ENCODE measurements around the gene SLC24A3.

SLC24A3 gene

DNA sequence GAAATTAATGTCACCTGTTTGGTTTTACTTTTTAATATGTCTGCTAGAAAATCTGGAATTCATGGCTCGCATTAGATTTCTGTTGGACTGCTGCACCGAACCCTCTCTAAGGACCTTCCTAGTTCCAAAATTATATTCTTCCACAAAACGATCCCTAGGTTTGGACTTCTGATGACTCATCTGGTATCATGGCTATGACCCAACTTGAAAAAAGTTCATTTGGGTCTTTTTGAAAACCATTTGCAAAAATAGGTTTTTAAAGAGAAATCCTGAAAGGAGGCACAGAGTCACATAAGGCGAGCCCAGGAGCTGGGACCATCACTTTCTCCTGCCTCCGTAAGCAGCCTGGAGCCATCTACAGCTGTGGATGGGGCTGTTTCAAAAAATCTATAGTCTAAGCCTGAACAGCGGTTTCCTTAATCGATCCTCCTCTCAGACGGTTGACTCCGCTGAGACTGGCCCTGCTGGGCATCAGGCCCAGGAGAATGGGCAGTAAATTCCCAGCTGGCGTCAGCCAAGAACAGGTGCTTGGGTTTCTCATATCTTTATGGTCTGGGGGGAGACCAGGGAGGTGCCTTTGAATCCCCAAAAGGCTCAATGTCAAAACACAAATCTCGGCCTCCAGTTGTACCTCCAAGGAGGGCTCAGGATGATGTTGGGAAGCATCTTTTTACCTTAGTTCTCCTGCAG lies 44.6 kb downstream of the SLC24A3 start:
- H3K4me3 ChIP-seq (replicated peaks; ENCODE audit: low read depth, low read length), result no peak overlapping the region
- DNase-seq (ENCODE audit: low read depth), result no peak
- TF ChIP-seq, protein P1, sequence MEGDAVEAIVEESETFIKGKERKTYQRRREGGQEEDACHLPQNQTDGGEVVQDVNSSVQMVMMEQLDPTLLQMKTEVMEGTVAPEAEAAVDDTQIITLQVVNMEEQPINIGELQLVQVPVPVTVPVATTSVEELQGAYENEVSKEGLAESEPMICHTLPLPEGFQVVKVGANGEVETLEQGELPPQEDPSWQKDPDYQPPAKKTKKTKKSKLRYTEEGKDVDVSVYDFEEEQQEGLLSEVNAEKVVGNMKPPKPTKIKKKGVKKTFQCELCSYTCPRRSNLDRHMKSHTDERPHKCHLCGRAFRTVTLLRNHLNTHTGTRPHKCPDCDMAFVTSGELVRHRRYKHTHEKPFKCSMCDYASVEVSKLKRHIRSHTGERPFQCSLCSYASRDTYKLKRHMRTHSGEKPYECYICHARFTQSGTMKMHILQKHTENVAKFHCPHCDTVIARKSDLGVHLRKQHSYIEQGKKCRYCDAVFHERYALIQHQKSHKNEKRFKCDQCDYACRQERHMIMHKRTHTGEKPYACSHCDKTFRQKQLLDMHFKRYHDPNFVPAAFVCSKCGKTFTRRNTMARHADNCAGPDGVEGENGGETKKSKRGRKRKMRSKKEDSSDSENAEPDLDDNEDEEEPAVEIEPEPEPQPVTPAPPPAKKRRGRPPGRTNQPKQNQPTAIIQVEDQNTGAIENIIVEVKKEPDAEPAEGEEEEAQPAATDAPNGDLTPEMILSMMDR (IDR thresholded peaks at IDR 0.05; ENCODE audit: low read length, missing control alignments), result no peak

DNA sequence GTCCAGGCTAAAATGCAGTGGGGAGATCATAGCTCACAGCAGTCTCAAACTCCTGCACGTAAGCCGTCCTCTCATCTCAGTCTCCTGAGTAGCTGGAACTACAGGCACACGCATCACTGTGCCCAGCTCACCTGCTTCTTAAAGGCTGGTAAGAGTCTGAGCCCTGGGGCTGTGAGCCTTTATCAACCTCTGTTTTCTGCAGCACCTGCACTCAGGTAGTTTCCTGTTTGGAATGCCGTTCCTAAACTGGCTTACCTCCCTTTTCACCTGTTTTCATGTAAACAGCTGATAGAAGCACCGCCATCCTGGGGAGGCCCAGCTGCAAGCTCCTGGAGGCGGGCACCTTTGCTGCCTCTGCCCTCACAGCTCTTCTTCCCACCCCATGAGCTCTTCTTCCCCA lies 45.4 kb downstream of the SLC24A3 start:
- TF ChIP-seq, protein P1 (IDR thresholded peaks at IDR 0.05; ENCODE audit: low read length, missing control alignments), result no peak
- DNase-seq (ENCODE audit: low read depth), result no peak
- no peak overlapping the region for H3K4me3 ChIP-seq (replicated peaks; ENCODE audit: low read depth, low read length)

DNA sequence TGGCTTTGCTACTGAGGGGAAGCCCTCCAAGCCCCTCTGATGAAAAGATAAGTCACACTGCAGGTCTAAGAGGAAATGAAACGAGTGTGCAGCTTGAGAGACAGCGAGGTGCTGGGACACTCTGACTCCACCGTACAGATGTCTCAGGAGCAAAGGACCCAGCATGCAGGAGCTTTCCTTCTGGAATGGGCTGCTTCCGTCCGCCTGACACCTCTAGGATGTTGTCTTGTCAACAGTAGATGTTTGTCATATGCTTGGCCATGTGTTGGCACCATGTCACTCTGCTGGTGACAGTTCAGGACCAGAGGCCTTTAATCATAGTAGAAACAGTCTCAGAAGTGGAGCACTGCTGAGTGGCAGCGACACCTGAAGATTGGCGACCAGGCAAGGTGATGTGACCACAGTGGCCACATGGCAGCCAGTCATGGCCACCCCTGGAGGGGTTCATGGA lies 46.7 kb downstream of the SLC24A3 start:
- TF ChIP-seq, protein P1 (IDR thresholded peaks at IDR 0.05; ENCODE audit: low read length, missing control alignments), result no peak
- no peak for DNase-seq (ENCODE audit: low read depth)
- H3K4me3 ChIP-seq (replicated peaks; ENCODE audit: low read depth, low read length), result no peak overlapping the region

DNA sequence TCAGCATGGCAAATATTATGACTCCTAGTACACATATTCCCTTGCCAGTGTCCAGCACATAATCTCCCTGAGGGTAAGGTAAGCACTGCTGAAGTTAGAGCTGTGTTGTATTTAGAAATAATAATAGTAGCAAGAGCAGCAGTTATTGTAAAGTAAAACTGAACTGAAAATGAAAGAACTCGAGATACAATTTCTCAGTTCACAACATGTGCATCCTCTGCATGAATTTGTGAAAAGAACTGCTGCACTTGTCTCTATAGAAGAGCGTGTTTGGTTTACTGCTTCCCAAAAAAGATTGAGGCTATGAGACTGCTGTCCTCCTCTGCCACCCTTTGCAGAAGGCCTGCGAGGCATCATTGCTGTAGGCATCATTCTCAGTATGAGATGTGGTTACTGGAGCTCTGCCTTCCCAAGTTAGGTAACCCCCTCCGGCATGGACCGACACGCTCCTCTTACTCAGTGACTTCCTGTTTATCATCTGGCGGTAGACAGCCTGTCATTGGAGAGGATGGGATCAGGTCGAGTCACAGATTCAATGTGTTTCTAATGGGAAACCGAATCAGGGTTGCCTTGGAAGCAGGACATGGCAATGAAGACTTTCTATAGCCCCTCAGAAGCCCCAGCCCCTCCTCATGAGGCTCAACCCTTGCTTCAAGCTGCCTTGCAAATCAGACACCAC lies 48.1 kb downstream of the SLC24A3 start:
- DNase-seq (ENCODE audit: low read depth), result no peak
- TF ChIP-seq, protein P1 (IDR thresholded peaks at IDR 0.05; ENCODE audit: low read length, missing control alignments), result no peak
- no peak overlapping the region for H3K4me3 ChIP-seq (replicated peaks; ENCODE audit: low read depth, low read length)

DNA sequence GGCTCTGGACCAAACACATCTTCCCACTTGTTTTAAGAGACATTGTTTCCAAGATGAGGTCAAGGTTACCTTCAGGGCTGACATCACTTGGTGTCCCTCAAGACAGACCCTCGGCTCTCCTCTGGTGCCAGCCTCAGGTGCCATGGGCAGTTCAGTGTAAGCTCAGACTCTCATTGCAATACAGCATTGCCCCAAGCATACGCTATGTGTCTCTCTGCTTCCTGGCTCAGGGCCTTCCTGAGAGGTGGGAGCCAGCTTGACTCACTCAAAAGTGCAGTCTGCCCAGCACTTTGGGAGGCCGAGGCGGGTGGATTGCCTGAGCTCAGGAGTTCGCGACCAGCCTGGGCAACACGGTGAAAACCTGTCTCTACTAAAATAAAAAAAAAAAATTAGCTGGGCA lies 51.7 kb downstream of the SLC24A3 start:
- no peak overlapping the region for H3K4me3 ChIP-seq (replicated peaks; ENCODE audit: low read depth, low read length)
- no peak for DNase-seq (ENCODE audit: low read depth)
- TF ChIP-seq, protein P1 (IDR thresholded peaks at IDR 0.05; ENCODE audit: low read length, missing control alignments), result no peak

DNA sequence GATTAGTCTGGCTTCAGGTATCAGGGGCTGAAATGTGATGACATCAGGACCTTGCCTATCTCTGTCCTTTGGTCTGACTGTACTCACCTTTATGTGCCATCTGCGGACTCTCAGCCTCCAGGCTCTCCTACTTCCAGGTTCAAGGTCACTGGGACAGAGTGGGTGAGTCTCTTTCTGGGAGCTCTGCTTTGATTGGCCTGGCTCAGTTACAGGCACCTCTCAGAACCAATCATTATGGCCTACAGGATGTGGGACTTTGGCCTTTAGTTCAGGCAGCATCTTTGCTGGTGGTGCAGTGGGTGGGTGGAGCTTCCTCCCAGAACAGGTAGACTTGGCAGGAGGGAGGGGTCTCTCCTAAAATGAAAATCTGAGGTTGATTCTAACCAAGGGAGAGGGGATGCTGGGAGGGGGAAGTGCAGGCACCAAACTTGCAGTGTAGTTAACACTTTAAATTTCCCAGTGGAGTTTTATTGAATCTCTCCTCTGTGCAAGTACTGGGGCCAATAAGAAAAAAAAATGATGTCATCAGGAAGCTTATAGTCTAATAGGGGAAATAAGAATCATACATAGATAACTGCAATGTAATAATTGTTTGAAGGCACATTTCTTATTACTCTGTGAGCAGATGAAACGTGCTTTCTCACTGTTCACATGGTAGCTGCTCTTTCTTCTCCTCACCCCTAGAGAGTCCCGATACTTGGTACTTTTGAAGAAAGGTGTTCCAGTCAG lies 53.4 kb downstream of the SLC24A3 start:
- H3K4me3 ChIP-seq (replicated peaks; ENCODE audit: low read depth, low read length), result no peak overlapping the region
- DNase-seq (ENCODE audit: low read depth), result no peak
- TF ChIP-seq, protein P1 (IDR thresholded peaks at IDR 0.05; ENCODE audit: low read length, missing control alignments), result no peak

Measured in fibroblast of pulmonary artery (primary cell).